ENCODE measurements around the gene VCX2.
"Not testable (repeated sequence)": the region's sequence is repeated elsewhere in the genome, so short reads cannot be mapped to it uniquely, and the experiment has no call there.

Gene VCX2

DNA sequence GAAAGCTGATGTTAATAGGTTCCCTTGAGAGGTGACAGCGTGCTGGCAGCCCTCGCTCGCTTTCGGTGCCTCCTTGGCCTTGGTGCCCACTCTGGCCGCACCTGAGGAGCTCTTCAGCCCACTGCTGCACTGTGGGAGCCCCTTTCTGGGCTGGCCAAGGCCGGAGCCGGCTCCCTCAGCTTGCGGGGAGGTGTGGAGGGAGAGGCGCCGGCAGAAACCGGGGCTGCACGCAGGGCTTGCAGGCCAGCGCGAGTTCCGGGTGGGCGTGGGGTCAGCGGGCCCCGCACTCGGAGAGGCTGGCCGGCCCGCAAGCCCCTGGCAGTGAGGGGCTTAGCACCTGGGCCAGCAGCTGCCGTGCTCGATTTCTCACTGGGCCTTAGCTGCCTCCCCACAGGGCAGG lies 49.7 kb downstream of the VCX2 start:
- not testable (repeated sequence) for DNase-seq

Data from bone marrow (tissue), 2 donors.